DOHH2 (cell line): Measurements from ENCODE around the gene GUCY1A2.

ENCODE experiments used
- CTCF ChIP-seq: fragments of 200-600 bp; sonication (generic); IDR thresholded peaks from one replicate; pipeline ENCODE4 v1.5.1; 2014; ENCODE audit warnings: antibody characterized with exemption, mild to moderate bottlenecking, low read depth, low read length; ENCODE audit not compliant: poor library complexity, severe bottlenecking
- EZH2phosphoT487 ChIP-seq: fragments of 200-600 bp; sonication (generic); IDR thresholded peaks from 2 replicates; pipeline ENCODE4 v1.6.1; 2017; ENCODE audit warnings: borderline replicate concordance, mild to moderate bottlenecking, antibody characterized with exemption, low read length, moderate library complexity, mixed read lengths

- TF ChIP-seq CTCF (no peak), EZH2phosphoT487 (no peak)
These were observed 199.8 kb downstream of the GUCY1A2 start for GRCh38 chr11:106818443-106818842.
